GM15510 (cell line): ENCODE data around the gene INPP5B.

ENCODE experiments used
- POLR2A ChIP-seq: IDR thresholded peaks from 3 replicates; pipeline ENCODE4 v1.6.1; 2011; ENCODE audit warnings: borderline replicate concordance; ENCODE audit not compliant: insufficient read length; ENCODE audit errors: extremely low read depth

The INPP5B gene

GRCh38 chr1:37949524-37950152 is 2.8 kb upstream of the INPP5B start:
- no peak for TF ChIP-seq POLR2A

- TF ChIP-seq POLR2A = no peak
These were observed 2.0 kb upstream of the INPP5B start for GRCh38 chr1:37948841-37949240.

GRCh38 chr1:37948166-37948565 is 1.3 kb upstream of the INPP5B start:
- no peak for TF ChIP-seq POLR2A

GRCh38 chr1:37947364-37947763 is 511 bp upstream of the INPP5B start:
- no peak for TF ChIP-seq POLR2A

GRCh38 chr1:37945743-37946702 is 830 bp downstream of the INPP5B start:
- TF ChIP-seq POLR2A = no peak

DNA sequence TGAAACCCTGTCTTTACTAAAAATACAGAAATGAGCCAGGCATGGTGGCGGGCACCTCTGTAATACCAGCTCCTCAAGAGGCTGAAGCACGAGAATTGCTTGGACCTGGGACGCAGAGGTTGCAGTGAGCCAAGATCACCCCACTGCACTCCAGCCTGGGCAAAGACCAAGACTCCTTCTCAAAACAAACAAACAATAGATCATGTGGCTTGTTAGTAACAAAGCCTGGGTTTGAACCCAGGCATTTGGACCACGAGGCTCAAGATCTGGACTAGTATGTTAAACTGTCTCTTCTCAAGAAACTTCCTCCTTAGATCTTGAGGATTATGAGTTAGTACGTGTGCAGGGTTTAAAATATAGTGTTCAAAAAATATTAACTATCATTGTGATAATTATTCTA is 1.6 kb downstream of the INPP5B start:
- TF ChIP-seq POLR2A = no peak

DNA sequence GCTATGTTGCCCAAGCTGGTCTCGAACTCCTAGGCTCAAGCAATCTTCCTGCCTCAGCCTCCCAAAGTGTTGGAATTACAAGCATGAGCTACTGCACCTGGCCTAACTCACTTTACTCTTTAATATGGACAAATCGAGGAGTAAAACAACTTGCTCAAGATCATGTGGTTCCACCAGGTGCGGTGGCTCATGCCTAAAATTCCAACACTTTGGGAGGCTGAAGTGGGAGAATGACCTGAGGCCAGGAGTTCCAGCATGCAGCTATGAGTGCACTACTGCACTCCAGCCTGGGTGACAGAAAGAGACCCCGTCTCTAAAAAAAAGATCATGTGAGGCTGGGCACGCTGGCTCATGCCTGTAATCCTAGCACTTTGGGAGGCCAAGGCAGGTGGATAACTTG is 2.0 kb downstream of the INPP5B start:
- TF ChIP-seq POLR2A = no peak

- no peak for TF ChIP-seq POLR2A
These were observed 2.6 kb downstream of the INPP5B start for GRCh38 chr1:37944086-37944763.

GRCh38 chr1:37940299-37940947 is 6.4 kb downstream of the INPP5B start:
- TF ChIP-seq POLR2A = no peak

- no peak for TF ChIP-seq POLR2A
These were observed 14.1 kb downstream of the INPP5B start for GRCh38 chr1:37932759-37933158.

GRCh38 chr1:37931361-37932158 is 15.3 kb downstream of the INPP5B start:
- peak; percentile 68 for TF ChIP-seq POLR2A

- no peak for TF ChIP-seq POLR2A
These were observed 15.8 kb downstream of the INPP5B start for GRCh38 chr1:37931102-37931360.

GRCh38 chr1:37930246-37931101 is 16.4 kb downstream of the INPP5B start:
- no peak for TF ChIP-seq POLR2A
